HepG2 (cell line): ENCODE measurements around the gene ABCC3. TPM values are rescaled to one million over a fixed set of nuclear protein-coding genes. Genes with fewer than 3 reads are reported as not detected.
A peak's percentile ranks its signal among the peaks of the same experiment; 100 is the strongest.

Experiments used
- BRD4 ChIP-seq: sonication (generic); formaldehyde crosslinking; IDR thresholded peaks from 2 replicates; pipeline ENCODE4 v1.4.0; 2020; ENCODE audit warnings: missing genetic modification reagents
- CBX2 ChIP-seq, 2 experiments: fragments of 200-600 bp in 1 of 2; sonication (generic); formaldehyde crosslinking in 1 of 2; IDR thresholded peaks; 2 replicates each; pipeline versions ENCODE4 v1.7.0 to v1.8.1; 2018 to 2022; ENCODE audit warnings: low read depth in 2 of 2, low read length in 1 of 2, mild to moderate bottlenecking in 1 of 2, missing genetic modification reagents in 1 of 2
- CHCHD3 ChIP-seq: sonication (generic); formaldehyde crosslinking; IDR thresholded peaks from 2 replicates; pipeline ENCODE4 v1.8.0; 2022; ENCODE audit warnings: mild to moderate bottlenecking, missing genetic modification reagents, moderate library complexity
- DBP ChIP-seq: sonication (generic); formaldehyde crosslinking; IDR thresholded peaks from 2 replicates; pipeline ENCODE4 v1.4.0; 2020; ENCODE audit warnings: missing genetic modification reagents; ENCODE audit errors: not compliant biosample characterization
- FOXC1 ChIP-seq: sonication (generic); formaldehyde crosslinking; IDR thresholded peaks from 2 replicates; pipeline ENCODE4 v1.8.0; 2022; ENCODE audit warnings: mild to moderate bottlenecking, missing genetic modification reagents, borderline replicate concordance
- GMEB1 ChIP-seq: sonication (generic); formaldehyde crosslinking; IDR thresholded peaks from 2 replicates; pipeline ENCODE4 v1.5.1; 2020; ENCODE audit warnings: missing genetic modification reagents, mild to moderate bottlenecking, borderline replicate concordance
- IKZF5 ChIP-seq: IDR thresholded peaks from 2 replicates; pipeline ENCODE4 v1.6.1; 2018; ENCODE audit warnings: missing genetic modification reagents, mild to moderate bottlenecking, missing compliant biosample characterization
- MIER3 ChIP-seq: IDR thresholded peaks from 2 replicates; pipeline ENCODE4 v1.6.1; 2016; ENCODE audit warnings: missing compliant biosample characterization, borderline replicate concordance
- MTA1 ChIP-seq: sonication (generic); formaldehyde crosslinking; IDR thresholded peaks from 2 replicates; pipeline ENCODE4 v1.4.0; 2020; ENCODE audit warnings: missing genetic modification reagents, mild to moderate bottlenecking, borderline replicate concordance
- MTF2 ChIP-seq: sonication (generic); formaldehyde crosslinking; IDR thresholded peaks from 2 replicates; pipeline ENCODE4 v1.5.0; 2020; ENCODE audit warnings: missing genetic modification reagents, borderline replicate concordance
- NCOR1 ChIP-seq: fragments of 200-600 bp; sonication (generic); IDR thresholded peaks from 2 replicates; pipeline ENCODE4 v1.7.0; 2017; ENCODE audit warnings: antibody characterized with exemption, low read length, borderline replicate concordance
- NFKBIZ ChIP-seq: IDR thresholded peaks from 2 replicates; pipeline ENCODE4 v1.6.1; 2018; ENCODE audit warnings: missing genetic modification reagents, missing compliant biosample characterization
- RBAK ChIP-seq: sonication (generic); formaldehyde crosslinking; IDR thresholded peaks from 2 replicates; pipeline ENCODE4 v1.5.1; 2020; ENCODE audit warnings: mild to moderate bottlenecking, missing genetic modification reagents
- RCOR2 ChIP-seq: IDR thresholded peaks from 2 replicates; pipeline ENCODE4 v1.6.1; 2016; ENCODE audit warnings: missing biosample characterization, missing genetic modification reagents
- SIN3A ChIP-seq: IDR thresholded peaks from 2 replicates; pipeline ENCODE4 v1.6.1; 2011; ENCODE audit warnings: low read depth, mild to moderate bottlenecking, control low read depth, low read length, borderline replicate concordance
- SNAPC2 ChIP-seq: sonication (generic); formaldehyde crosslinking; IDR thresholded peaks from 2 replicates; pipeline ENCODE4 v1.8.1; 2022; ENCODE audit warnings: mild to moderate bottlenecking, missing genetic modification reagents
- SRY ChIP-seq: sonication (generic); formaldehyde crosslinking; IDR thresholded peaks from 2 replicates; pipeline ENCODE4 v1.8.0; 2022; ENCODE audit warnings: mild to moderate bottlenecking, missing genetic modification reagents
- ZBTB3 ChIP-seq: sonication (generic); formaldehyde crosslinking; IDR thresholded peaks from 2 replicates; pipeline ENCODE4 v1.4.0; 2020; ENCODE audit warnings: low read depth, mild to moderate bottlenecking, moderate library complexity, missing genetic modification reagents, borderline replicate concordance
- ZFP36 ChIP-seq: fragments of 150-350 bp; IDR thresholded peaks from 2 replicates; pipeline ENCODE4 v1.6.1; 2018; ENCODE audit warnings: borderline replicate concordance, low read length, low read depth; ENCODE audit not compliant: partially characterized antibody
- ZNF274 ChIP-seq: sonication (generic); formaldehyde crosslinking; IDR thresholded peaks from 2 replicates; pipeline ENCODE4 v1.5.1; 2020; ENCODE audit warnings: mild to moderate bottlenecking, missing genetic modification reagents
- ZNF354B ChIP-seq: sonication (generic); formaldehyde crosslinking; IDR thresholded peaks from 2 replicates; pipeline ENCODE4 v1.8.0; 2022; ENCODE audit warnings: mild to moderate bottlenecking, missing genetic modification reagents
- ZNF577 ChIP-seq: sonication (generic); formaldehyde crosslinking; IDR thresholded peaks from 2 replicates; pipeline ENCODE4 v1.4.0; 2020; ENCODE audit warnings: mild to moderate bottlenecking, low read depth, missing genetic modification reagents, borderline replicate concordance
- ZNF713 ChIP-seq: sonication (generic); formaldehyde crosslinking; IDR thresholded peaks from 2 replicates; pipeline ENCODE4 v1.4.0; 2020; ENCODE audit warnings: mild to moderate bottlenecking, missing genetic modification reagents
- ZNF724P ChIP-seq: sonication (generic); formaldehyde crosslinking; IDR thresholded peaks from 2 replicates; pipeline ENCODE4 v1.8.0; 2022; ENCODE audit warnings: missing genetic modification reagents, borderline replicate concordance
- ZNF772 ChIP-seq: sonication (generic); formaldehyde crosslinking; IDR thresholded peaks from 2 replicates; pipeline ENCODE4 v1.5.0; 2020; ENCODE audit warnings: mild to moderate bottlenecking, missing genetic modification reagents
- ZNF780A ChIP-seq: sonication (generic); formaldehyde crosslinking; IDR thresholded peaks from 2 replicates; pipeline ENCODE4 v1.8.0; 2022; ENCODE audit warnings: mild to moderate bottlenecking, missing genetic modification reagents, moderate library complexity
- ZSCAN22 ChIP-seq: sonication (generic); formaldehyde crosslinking; IDR thresholded peaks from 2 replicates; pipeline ENCODE4 v1.4.0; 2020; ENCODE audit warnings: mild to moderate bottlenecking, missing genetic modification reagents
- polyA plus RNA-seq, 8 experiments: library from polyadenylated mRNA; depleted of rRNA in 3 of 8; stranded (reverse) in 7 of 8; unstranded in 1 of 8; fragments of >200 nt; fragmentation: Illumina TruSeq in 4 of 8; extraction: Trizol in 4 of 8; gene quantifications; 2 replicates each; pipeline versions ENCODE4 v1.2.1 to v1.2.3, GENCODE V29; 2011 to 2016; ENCODE audit warnings: low read depth in 4 of 8, missing spikeins in 1 of 8, mixed read lengths in 1 of 8; ENCODE audit not compliant: insufficient read depth in 1 of 8
- total RNA-seq, 5 experiments: library from RNA; depleted of rRNA; stranded (reverse); fragments of >200 nt; fragmentation: Illumina TruSeq; extraction: Trizol; gene quantifications; 2 replicates each; pipeline ENCODE4 v1.2.3, GENCODE V29; 2016; ENCODE audit warnings: low read depth in 1 of 5

Gene ABCC3
- total and polyA plus RNA-seq, 2 of the 13 experiments (the other 11 are each of a cell fraction or from before 2014, with no cell fraction given) = 25.2 to 50.7 TPM

GRCh38 chr17:50686494-50687199 is 52.0 kb downstream of the ABCC3 start (continued):
- TF ChIP-seq MIER3 (CRISPR knock-in tag) = no peak; the same call in none of the 2 replicates
- TF ChIP-seq MTF2 (CRISPR knock-in tag) = peak; percentile 64; the same call in 1 of the 2 replicates
- TF ChIP-seq CBX2 (IDR thresholded peaks at IDR 0.05; ENCODE audit: low read depth, low read length) = no peak
- no peak for TF ChIP-seq CBX2 (CRISPR knock-in tag; IDR thresholded peaks at IDR 0.05; ENCODE audit: low read depth)
- TF ChIP-seq DBP (CRISPR knock-in tag) = no peak
- peak; percentile 90 for TF ChIP-seq RCOR2 (CRISPR knock-in tag)
- TF ChIP-seq IKZF5 = peak; percentile 93; the same call in 1 of the 2 replicates
- TF ChIP-seq SIN3A = peak; percentile 65; the same call in 1 of the 2 replicates
- TF ChIP-seq ZNF724P (CRISPR knock-in tag) = peak; percentile 7; the same call in 1 of the 2 replicates
- peak; percentile 89; the same call in 1 of the 2 replicates for TF ChIP-seq NFKBIZ
- peak; percentile 24; the same call in 1 of the 2 replicates for TF ChIP-seq ZBTB3 (CRISPR knock-in tag)
- TF ChIP-seq ZNF772 (CRISPR knock-in tag) = peak; percentile 62
- peak; percentile 88; the same call in 1 of the 2 replicates for TF ChIP-seq ZNF274 (CRISPR knock-in tag)
- no peak for TF ChIP-seq ZNF354B (CRISPR knock-in tag)
- TF ChIP-seq ZNF713 = no peak; the same call in 1 of the 2 replicates
- no peak for TF ChIP-seq ZFP36
- TF ChIP-seq ZNF780A (CRISPR knock-in tag) = peak; percentile 68; the same call in 1 of the 2 replicates
- peak; percentile 79; the same call in 1 of the 2 replicates for TF ChIP-seq NCOR1
- peak; percentile 75; the same call in 1 of the 2 replicates for TF ChIP-seq BRD4 (CRISPR knock-in tag)
- no peak for TF ChIP-seq ZNF577 (CRISPR knock-in tag)
- peak; percentile 79; the same call in 1 of the 2 replicates for TF ChIP-seq SRY
- peak; percentile 38; the same call in 1 of the 2 replicates for TF ChIP-seq GMEB1
- TF ChIP-seq ZSCAN22 (CRISPR knock-in tag) = no peak
- no peak for TF ChIP-seq CHCHD3
- TF ChIP-seq FOXC1 = no peak; the same call in 1 of the 2 replicates
- no peak for TF ChIP-seq RBAK
- TF ChIP-seq SNAPC2 (CRISPR knock-in tag) = no peak; the same call in 1 of the 2 replicates
- TF ChIP-seq MTA1 (CRISPR knock-in tag) = no peak
